CD14-positive monocyte (primary cell): ENCODE data around the gene PRRC2B. TPM values are rescaled to one million over a fixed set of nuclear protein-coding genes. Genes with fewer than 3 reads are reported as not detected.

Experiments used
- DNase-seq, 3 donors: peaks; one replicate each; pipeline ENCODE4 v3.0.0-alpha.2; 2011 to 2022
- H2AFZ ChIP-seq: 2 replicates; pipeline ENCODE4 v1.6.0; 2012; ENCODE audit warnings: mild to moderate bottlenecking, low read depth, low read length, inconsistent platforms; ENCODE audit not compliant: insufficient read depth, poor library complexity, severe bottlenecking
- H3K27ac ChIP-seq, 2 donors: 1 replicate in 1 of 2; 2 replicates in 1 of 2; pipeline ENCODE4 v1.5.1; 2012 to 2013; ENCODE audit warnings: low read length in 2 of 2, control low read depth in 1 of 2, inconsistent platforms in 1 of 2, low read depth in 1 of 2, mild to moderate bottlenecking in 1 of 2
- H3K27me3 ChIP-seq, 2 donors: one replicate each; pipeline versions ENCODE4 v1.6.0 to v1.6.1; 2011 to 2013; ENCODE audit warnings: low read length in 2 of 2; ENCODE audit not compliant: control insufficient read depth in 2 of 2, insufficient read depth in 2 of 2
- H3K36me3 ChIP-seq, 2 donors: replicated peaks in 1 of 2; 1 replicate in 1 of 2; 2 replicates in 1 of 2; pipeline versions ENCODE4 v1.5.1 to v1.6.1; 2012 to 2013; ENCODE audit warnings: low read length in 2 of 2, control low read depth in 1 of 2, inconsistent platforms in 1 of 2, mild to moderate bottlenecking in 1 of 2; ENCODE audit not compliant: insufficient read depth in 2 of 2, control insufficient read depth in 1 of 2
- H3K4me1 ChIP-seq, 2 donors: 1 replicate in 1 of 2; 2 replicates in 1 of 2; pipeline versions ENCODE4 v1.5.1 to v1.6.1; 2012 to 2013; ENCODE audit warnings: low read length in 2 of 2, control low read depth in 1 of 2, inconsistent platforms in 1 of 2, mild to moderate bottlenecking in 1 of 2, moderate library complexity in 1 of 2; ENCODE audit not compliant: insufficient read depth in 2 of 2, control insufficient read depth in 1 of 2
- H3K4me2 ChIP-seq: replicated peaks from 2 replicates; pipeline ENCODE3; 2012; ENCODE audit warnings: low read length, moderate library complexity, mild to moderate bottlenecking; ENCODE audit not compliant: poor library complexity, severe bottlenecking; ENCODE audit errors: extremely low read depth
- H3K4me3 ChIP-seq, 3 experiments: fragments of 200-600 bp in 1 of 3; sonication (generic) in 1 of 3; replicated peaks in 1 of 3; 1 replicate in 2 of 3; 2 replicates in 1 of 3; pipeline ENCODE4 v1.5.1; 2011 to 2013; ENCODE audit warnings: low read length in 3 of 3, mild to moderate bottlenecking in 3 of 3, control low read depth in 2 of 3, low read depth in 2 of 3, inconsistent platforms in 1 of 3, moderate library complexity in 1 of 3
- H3K79me2 ChIP-seq: 2 replicates; pipeline ENCODE4 v1.6.0; 2012; ENCODE audit warnings: mild to moderate bottlenecking, control low read depth, inconsistent platforms, low read length, moderate library complexity; ENCODE audit not compliant: insufficient read depth
- H3K9ac ChIP-seq: 2 replicates; pipeline ENCODE4 v1.6.0; 2017; ENCODE audit warnings: low read length, mild to moderate bottlenecking; ENCODE audit not compliant: insufficient read depth, poor library complexity, severe bottlenecking
- H3K9me3 ChIP-seq, 2 donors: replicated peaks in 1 of 2; 1 replicate in 1 of 2; 2 replicates in 1 of 2; pipeline versions ENCODE4 v1.5.1 to v1.6.1; 2012 to 2013; ENCODE audit warnings: low read length in 2 of 2, control low read depth in 1 of 2; ENCODE audit not compliant: control insufficient read depth in 1 of 2, insufficient read depth in 1 of 2
- H4K20me1 ChIP-seq: 2 replicates; pipeline ENCODE4 v1.6.0; 2012; ENCODE audit warnings: mild to moderate bottlenecking, low read length, control low read depth, moderate library complexity; ENCODE audit not compliant: insufficient read depth
- H3K27ac Mint-ChIP-seq, 7 donors: one replicate each; pipeline ENCODE4 v1.8.0; 2020; ENCODE audit warnings: mild to moderate bottlenecking in 7 of 7, mixed read lengths in 7 of 7, moderate library complexity in 6 of 7, inconsistent platforms in 2 of 7
- H3K27me3 Mint-ChIP-seq, 3 donors: one replicate each; pipeline ENCODE4 v1.8.0; 2021 to 2022; ENCODE audit warnings: low read depth in 3 of 3, mild to moderate bottlenecking in 3 of 3, mixed read lengths in 3 of 3, moderate library complexity in 3 of 3, inconsistent platforms in 1 of 3
- H3K36me3 Mint-ChIP-seq, 2 donors: one replicate each; pipeline ENCODE4 v1.8.0; 2020; ENCODE audit warnings: mixed read lengths in 2 of 2, inconsistent platforms in 1 of 2, mild to moderate bottlenecking in 1 of 2
- H3K4me1 Mint-ChIP-seq: one replicate; pipeline ENCODE4 v1.8.0; 2020; ENCODE audit warnings: mild to moderate bottlenecking, mixed read lengths
- H3K4me3 Mint-ChIP-seq, 2 donors: one replicate each; pipeline ENCODE4 v1.8.0; 2020; ENCODE audit warnings: mild to moderate bottlenecking in 2 of 2, mixed read lengths in 2 of 2, moderate library complexity in 1 of 2
- H3K9me3 Mint-ChIP-seq, 7 donors: one replicate each; pipeline ENCODE4 v1.8.0; 2020 to 2022; ENCODE audit warnings: mixed read lengths in 7 of 7, mild to moderate bottlenecking in 6 of 7, moderate library complexity in 6 of 7, inconsistent platforms in 2 of 7
- CTCF ChIP-seq: fragments of 200-600 bp; IDR thresholded peaks from one replicate; pipeline ENCODE4 v1.8.0; 2022; ENCODE audit warnings: antibody characterized with exemption, mild to moderate bottlenecking
- WGBS: methylation state at CpG from one replicate; pipeline ENCODE4 v1.1.5; 2013; ENCODE audit warnings: missing lambda C conversion rate; ENCODE audit not compliant: insufficient coverage; 5-methylcytosine and 5-hydroxymethylcytosine counted together
- intact Hi-C, 2 donors: fragments of 100-400 bp; cut with micrococcal nuclease; formaldehyde crosslinking; loops; one replicate each; pipeline versions ENCODE4 v1.15.0 to v1.15.1; 2023
- polyA plus RNA-seq, 3 donors: library from polyadenylated mRNA; depleted of rRNA in 1 of 3; unstranded in 2 of 3; stranded (reverse) in 1 of 3; fragments of 300-500 nt in 2 of 3; fragments of >200 nt in 1 of 3; fragmentation: Illumina TruSeq in 2 of 3; gene quantifications; 1 replicate in 2 of 3; 2 replicates in 1 of 3; pipeline ENCODE4 v1.2.3, GENCODE V29; 2012 to 2021

Gene PRRC2B
- polyA plus RNA-seq, 3 donors: 2.8 to 36.2 (median 8.6) TPM

- Histone ChIP-seq H3K9ac (no peak overlapping the region), H2AFZ (no peak overlapping the region), H3K4me1 (no peaks in the 10 kb centered on the region), H3K27me3 (no peaks in the 10 kb centered on the region), H3K9me3 (no peaks in the 10 kb centered on the region), H3K36me3 (no peaks in the 10 kb centered on the region), H3K4me3 (no peak overlapping the region), H4K20me1 (no peaks in the 10 kb centered on the region), H3K27ac (no peak overlapping the region), H3K4me2 (no peak overlapping the region), H3K79me2 (no peaks in the 10 kb centered on the region)
- Mint-ChIP-seq H3K27me3 (peaks cover 0 to 6% (median 4%) of the 10 kb centered on the region in 3 donors), H3K36me3 (no peaks in the 10 kb centered on the region), H3K4me1 (peaks cover 9% of the 10 kb centered on the region), H3K9me3 (peaks cover 0 to 2% (median 0%) of the 10 kb centered on the region in 7 donors), H3K27ac (peak overlapping the region in 1 of 7 donors; percentile 55), H3K4me3 (no peak overlapping the region)
- WGBS: 9% methylated on average over 5 of the region's 6 CpGs
- intact Hi-C loops: no loop called here
- TF ChIP-seq CTCF: no peak
- peak in 1 of 3 donors; percentile 20 for DNase-seq
These were observed 7.6 kb upstream of the PRRC2B start for GRCh38 chr9:131386281-131386680.

GRCh38 chr9:131387394-131387793 lies 6.5 kb upstream of the PRRC2B start:
- no peak for DNase-seq
- Mint-ChIP-seq H3K36me3 (no peaks in the 10 kb centered on the region), H3K9me3 (peaks cover 0 to 2% (median 0%) of the 10 kb centered on the region in 7 donors), H3K27me3 (peaks cover 0 to 4% (median 4%) of the 10 kb centered on the region in 3 donors), H3K4me1 (peaks cover 9% of the 10 kb centered on the region), H3K4me3 (no peak overlapping the region), H3K27ac (no peak overlapping the region)
- Histone ChIP-seq H3K27ac (no peak overlapping the region), H3K79me2 (no peaks in the 10 kb centered on the region), H2AFZ (no peak overlapping the region), H3K4me1 (no peaks in the 10 kb centered on the region), H3K9me3 (no peaks in the 10 kb centered on the region), H3K4me3 (no peak overlapping the region), H3K36me3 (no peaks in the 10 kb centered on the region), H3K9ac (no peak overlapping the region), H3K4me2 (no peak overlapping the region), H4K20me1 (no peaks in the 10 kb centered on the region), H3K27me3 (no peaks in the 10 kb centered on the region)
- 50% methylated on average over 2 of the region's 6 CpGs for WGBS
- TF ChIP-seq CTCF: no peak
- intact Hi-C loops: no loop called here
